T-helper 2 cell treated with Interferon-gamma antibody and Interleukin-4, amounts not matched to agents 5 μg/mL and 100 μg/mL, for 36 hours (primary cell): ENCODE results near the gene TNRC6A.
"Not testable (repeated sequence)": the region's sequence is repeated elsewhere in the genome, so short reads cannot be mapped to it uniquely, and the experiment has no call there.

ENCODE experiments used
- DNase-seq: peaks from one replicate; pipeline ENCODE4 v3.0.0; 2021; ENCODE audit warnings: low spot score
- H3K27ac Mint-ChIP-seq: one replicate; pipeline ENCODE4 v1.8.0; 2021; ENCODE audit warnings: mild to moderate bottlenecking, mixed read lengths
- H3K27me3 Mint-ChIP-seq: one replicate; pipeline ENCODE4 v1.8.0; 2021; ENCODE audit warnings: low read depth, mixed read lengths
- H3K36me3 Mint-ChIP-seq: one replicate; pipeline ENCODE4 v1.8.0; 2021; ENCODE audit warnings: low read depth, mixed read lengths
- H3K4me1 Mint-ChIP-seq: one replicate; pipeline ENCODE4 v1.8.0; 2021; ENCODE audit warnings: low read depth, mixed read lengths
- H3K4me3 Mint-ChIP-seq: one replicate; pipeline ENCODE4 v1.8.0; 2022; ENCODE audit warnings: mild to moderate bottlenecking, moderate library complexity, mixed read lengths
- H3K9me3 Mint-ChIP-seq: one replicate; pipeline ENCODE4 v1.8.0; 2021; ENCODE audit warnings: mixed read lengths

The TNRC6A gene

DNA sequence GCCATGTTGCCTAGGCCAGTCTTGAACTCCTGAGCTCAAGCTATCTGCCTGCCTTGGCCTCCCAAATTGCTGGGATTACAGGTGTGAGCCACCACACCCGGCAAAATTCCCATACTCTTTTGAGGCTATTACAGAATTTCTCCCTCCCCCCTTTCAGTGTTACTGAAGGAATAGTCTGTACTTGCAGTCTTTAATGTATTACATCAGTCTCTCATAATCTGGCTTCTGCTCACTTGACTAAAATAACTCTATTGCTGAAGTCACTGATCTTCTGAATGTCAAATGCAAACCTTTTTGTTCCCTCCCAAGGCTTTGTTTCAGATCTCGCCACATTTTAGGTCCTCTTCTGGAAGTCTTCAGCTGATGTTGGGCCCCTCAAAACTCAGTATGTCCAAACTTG lies 51.8 kb downstream of the TNRC6A start:
- Mint-ChIP-seq H3K36me3 (peaks cover 41% of the 10 kb centered on the region), H3K9me3 (no peaks in the 10 kb centered on the region), H3K4me1 (no peaks in the 10 kb centered on the region), H3K4me3 (no peak overlapping the region), H3K27me3 (no peaks in the 10 kb centered on the region), H3K27ac (peak overlapping the region; percentile 2)
- no peak for DNase-seq

DNA sequence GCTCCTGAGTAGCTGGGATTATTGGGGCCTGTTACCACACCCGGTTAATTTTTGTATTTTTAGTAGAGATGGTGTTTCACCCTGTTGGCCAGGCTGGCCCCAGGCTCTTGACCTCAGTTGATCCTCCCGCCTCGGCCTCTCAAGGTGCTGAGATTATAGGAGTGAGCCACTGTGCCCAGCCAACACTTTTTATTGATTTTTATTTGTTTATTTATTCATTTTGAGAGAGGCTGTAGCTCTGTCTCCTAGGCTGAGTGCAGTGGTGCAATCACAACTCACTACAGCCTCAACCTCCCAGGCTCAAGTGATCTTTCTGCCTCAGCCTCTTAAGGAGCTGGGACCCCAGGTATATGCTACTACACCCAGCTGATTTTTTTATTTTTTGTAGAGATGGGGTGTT lies 54.7 kb downstream of the TNRC6A start:
- Mint-ChIP-seq H3K27me3 (no peaks in the 10 kb centered on the region), H3K4me1 (no peaks in the 10 kb centered on the region), H3K9me3 (no peaks in the 10 kb centered on the region), H3K27ac (no peak overlapping the region), H3K36me3 (peaks cover 29% of the 10 kb centered on the region), H3K4me3 (no peak overlapping the region)
- DNase-seq = no peak

DNA sequence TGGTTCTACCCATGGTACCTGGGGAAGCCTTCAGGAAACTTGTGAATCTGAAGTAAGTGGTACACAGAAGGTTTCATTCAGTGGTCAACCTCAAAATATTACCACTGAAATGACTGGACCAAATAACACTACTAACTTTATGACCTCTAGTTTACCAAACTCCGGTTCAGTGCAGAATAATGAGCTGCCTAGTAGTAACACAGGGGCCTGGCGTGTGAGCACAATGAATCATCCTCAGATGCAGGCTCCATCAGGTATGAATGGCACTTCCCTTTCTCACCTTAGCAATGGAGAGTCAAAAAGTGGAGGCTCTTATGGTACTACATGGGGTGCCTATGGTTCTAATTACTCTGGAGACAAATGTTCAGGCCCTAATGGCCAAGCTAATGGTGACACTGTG lies 60.4 kb downstream of the TNRC6A start:
- peaks cover 35% of the 10 kb centered on the region for H3K36me3 Mint-ChIP-seq
- no peak for DNase-seq
- H3K4me1 Mint-ChIP-seq = no peaks in the 10 kb centered on the region
- no peak overlapping the region for H3K27ac Mint-ChIP-seq
- no peak overlapping the region for H3K4me3 Mint-ChIP-seq
- H3K9me3 Mint-ChIP-seq = no peaks in the 10 kb centered on the region
- no peaks in the 10 kb centered on the region for H3K27me3 Mint-ChIP-seq

DNA sequence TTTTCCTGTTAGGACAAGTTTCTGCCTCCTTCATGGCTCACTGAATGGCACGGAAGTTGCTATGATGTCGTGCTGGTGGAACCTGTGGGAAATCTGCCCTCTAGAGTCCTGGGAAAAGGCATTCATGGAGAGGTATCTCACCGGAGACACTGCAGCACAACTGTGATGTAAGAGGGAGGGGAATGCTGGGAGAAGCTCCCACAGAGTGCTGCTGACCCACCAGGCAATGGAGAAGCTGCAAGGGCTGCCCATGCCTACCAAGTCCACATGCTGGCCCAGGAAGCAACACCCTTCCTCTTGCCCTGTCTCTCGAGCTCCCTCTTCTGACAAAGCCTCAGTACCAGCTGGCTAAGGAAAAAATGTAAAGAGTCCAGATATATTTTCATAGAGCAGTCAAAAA lies 71.1 kb downstream of the TNRC6A start:
- DNase-seq = no peak
- Mint-ChIP-seq H3K9me3 (no peaks in the 10 kb centered on the region), H3K4me1 (no peaks in the 10 kb centered on the region), H3K27me3 (no peaks in the 10 kb centered on the region), H3K4me3 (no peak overlapping the region), H3K27ac (no peak overlapping the region), H3K36me3 (peaks cover 55% of the 10 kb centered on the region)

DNA sequence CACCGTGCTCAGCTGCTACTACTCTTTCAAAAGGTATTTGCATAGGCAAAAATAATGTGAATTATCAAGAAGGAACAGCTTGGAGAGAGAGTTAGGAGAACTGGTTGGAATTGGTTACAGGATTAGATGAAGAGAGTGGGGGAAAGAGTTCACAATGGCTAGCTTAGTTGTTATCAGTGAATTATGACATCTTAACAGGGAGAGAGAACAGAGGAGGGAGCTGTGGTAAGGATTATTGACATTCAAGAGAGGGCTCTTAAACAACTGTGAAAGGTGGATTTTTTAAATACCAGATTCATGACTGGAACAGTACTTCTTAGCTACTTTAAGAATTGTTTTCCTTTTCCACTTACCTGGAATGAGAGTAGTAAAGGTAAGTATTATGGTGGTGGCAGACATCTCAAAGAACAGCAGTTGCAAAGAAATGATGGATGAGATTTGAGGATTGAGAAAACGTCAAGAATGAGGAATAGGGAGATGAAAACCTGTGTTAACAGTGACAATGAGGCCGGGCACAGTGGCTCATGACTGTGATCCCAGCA lies 72.4 kb downstream of the TNRC6A start:
- Mint-ChIP-seq H3K27me3 (no peaks in the 10 kb centered on the region), H3K36me3 (peaks cover 61% of the 10 kb centered on the region), H3K4me1 (no peaks in the 10 kb centered on the region), H3K4me3 (no peak overlapping the region), H3K27ac (no peak overlapping the region), H3K9me3 (no peaks in the 10 kb centered on the region)
- DNase-seq = no peak

DNA sequence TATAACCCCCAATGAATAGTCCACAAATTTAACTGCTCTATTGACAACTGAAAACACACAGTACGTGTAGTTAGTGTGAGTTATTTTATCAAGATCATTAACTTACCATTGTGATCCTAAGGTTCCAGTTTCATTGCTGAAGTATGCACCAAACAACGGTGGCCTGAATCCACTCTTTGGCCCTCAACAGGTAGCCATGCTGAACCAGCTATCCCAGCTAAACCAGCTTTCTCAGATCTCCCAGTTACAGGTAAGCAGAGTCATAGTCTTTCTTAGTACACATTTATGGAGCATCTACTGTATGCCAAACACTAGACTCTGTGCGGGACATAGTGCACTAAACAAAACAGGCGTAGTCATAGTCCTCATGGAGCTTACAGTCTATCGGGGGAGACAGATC lies 76.0 kb downstream of the TNRC6A start:
- no peaks in the 10 kb centered on the region for H3K27me3 Mint-ChIP-seq
- no peaks in the 10 kb centered on the region for H3K4me1 Mint-ChIP-seq
- H3K4me3 Mint-ChIP-seq = no peak overlapping the region
- no peak for DNase-seq
- no peak overlapping the region for H3K27ac Mint-ChIP-seq
- H3K36me3 Mint-ChIP-seq = peaks cover 51% of the 10 kb centered on the region
- H3K9me3 Mint-ChIP-seq = no peaks in the 10 kb centered on the region

DNA sequence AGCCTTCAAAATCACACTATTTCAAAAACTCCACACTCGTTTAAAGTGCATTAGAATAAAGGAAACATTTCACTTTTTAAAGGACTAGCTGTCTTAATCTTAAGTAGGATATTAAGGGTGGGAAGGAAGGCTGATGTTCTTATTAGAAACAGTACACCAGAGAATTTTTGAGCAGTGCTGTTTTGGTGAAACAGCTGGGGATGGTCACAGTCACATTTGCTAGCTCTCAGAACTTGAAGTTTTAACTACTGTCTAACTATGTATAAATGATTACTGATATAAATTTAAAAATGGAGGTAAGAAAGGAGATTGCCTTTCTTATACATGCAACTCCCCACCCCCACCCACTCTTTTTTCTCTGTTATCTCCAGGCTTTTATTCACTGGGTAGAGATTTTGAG lies 77.8 kb downstream of the TNRC6A start:
- no peak overlapping the region for H3K27ac Mint-ChIP-seq
- DNase-seq = no peak
- H3K36me3 Mint-ChIP-seq = peaks cover 53% of the 10 kb centered on the region

DNA sequence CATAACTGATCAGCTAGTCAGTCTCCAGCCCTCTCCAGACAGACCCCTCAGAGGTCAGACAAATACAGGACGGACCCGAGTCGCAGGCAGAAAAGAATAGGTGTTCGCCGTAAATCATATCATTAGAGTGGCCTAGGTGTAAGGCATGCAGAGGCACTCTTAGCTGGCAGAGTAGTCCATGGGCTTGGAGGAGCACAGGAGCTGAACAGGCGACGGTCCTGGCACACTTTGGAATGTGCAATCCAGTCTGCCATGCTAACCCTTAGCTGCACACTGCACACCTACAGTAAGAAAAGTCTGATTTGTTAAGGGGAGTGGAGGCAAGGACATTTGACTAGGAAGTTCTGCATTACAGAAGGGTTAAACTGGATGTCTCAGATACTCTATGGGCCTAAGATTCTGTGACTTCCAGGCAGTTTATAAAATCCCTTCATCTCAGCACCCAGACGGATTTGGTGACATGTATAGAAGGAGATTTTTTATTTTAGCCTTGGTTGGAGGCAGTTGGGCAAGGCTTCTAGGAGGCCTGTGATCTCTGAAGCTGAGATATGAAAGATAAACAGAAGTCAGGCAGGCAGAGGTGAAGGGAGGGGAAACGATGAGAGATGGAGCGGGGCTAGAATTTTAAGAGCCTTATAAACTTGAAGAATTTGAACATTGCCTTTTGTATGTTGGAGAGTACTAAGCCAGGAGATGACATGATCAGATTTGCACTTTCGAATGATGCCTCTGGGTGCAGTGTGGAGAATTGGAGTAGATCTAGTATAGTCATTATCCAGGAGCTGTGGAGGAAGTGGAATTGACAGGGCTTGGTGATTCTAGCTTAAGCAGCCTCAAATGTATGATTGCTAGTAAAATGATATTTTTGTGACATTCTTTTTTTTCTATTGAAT lies 81.7 kb downstream of the TNRC6A start:
- Mint-ChIP-seq H3K27me3 (no peaks in the 10 kb centered on the region), H3K27ac (no peak overlapping the region), H3K36me3 (peaks cover 53% of the 10 kb centered on the region), H3K4me3 (no peak overlapping the region), H3K9me3 (no peaks in the 10 kb centered on the region), H3K4me1 (no peaks in the 10 kb centered on the region)
- DNase-seq = no peak

More for the DNA sequence above, 77.8 kb downstream of the TNRC6A start:
- Mint-ChIP-seq H3K4me3 (no peak overlapping the region), H3K9me3 (no peaks in the 10 kb centered on the region), H3K27me3 (no peaks in the 10 kb centered on the region), H3K4me1 (no peaks in the 10 kb centered on the region)

DNA sequence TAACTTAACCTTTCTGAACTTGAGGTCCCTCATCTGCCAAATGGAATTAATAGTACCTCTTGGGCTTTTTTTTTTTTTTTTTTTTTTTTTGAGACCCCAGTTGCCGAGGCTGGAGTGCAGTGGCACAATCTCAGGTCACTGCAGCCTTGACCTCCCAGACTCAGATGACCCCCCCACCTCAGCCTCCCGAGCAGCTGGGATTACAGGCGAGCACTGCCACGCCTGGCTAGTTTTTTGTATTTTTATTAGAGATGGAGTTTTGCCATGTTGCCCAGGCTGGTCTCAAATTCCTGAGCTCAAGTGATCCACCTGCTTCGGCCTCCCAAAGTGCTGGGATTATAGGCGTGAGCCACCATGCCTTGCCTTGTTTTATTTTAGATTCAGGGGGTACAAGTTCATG lies 83.4 kb downstream of the TNRC6A start:
- H3K27ac Mint-ChIP-seq, H3K9me3 Mint-ChIP-seq, H3K27me3 Mint-ChIP-seq, H3K4me3 Mint-ChIP-seq, H3K4me1 Mint-ChIP-seq, DNase-seq: not testable (repeated sequence)
- peaks cover 47% of the 10 kb centered on the region for H3K36me3 Mint-ChIP-seq

DNA sequence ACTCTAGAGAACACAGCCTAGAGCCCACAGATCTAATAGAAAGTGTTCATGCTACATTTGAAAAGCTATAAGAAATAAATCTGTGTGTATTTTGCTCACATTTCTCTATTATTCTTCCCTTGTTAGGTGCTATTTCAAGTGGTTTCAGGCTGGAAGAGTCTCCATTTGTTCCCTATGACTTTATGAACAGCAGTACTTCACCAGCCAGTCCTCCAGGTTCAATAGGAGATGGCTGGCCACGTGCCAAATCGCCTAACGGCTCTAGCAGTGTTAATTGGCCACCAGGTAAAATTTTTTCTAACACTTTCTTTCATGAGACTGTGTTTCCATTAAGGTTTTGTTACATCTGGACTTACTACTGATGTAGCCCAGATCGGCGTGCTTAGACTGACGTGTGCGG lies 85.6 kb downstream of the TNRC6A start:
- H3K4me1 Mint-ChIP-seq = no peaks in the 10 kb centered on the region

DNA sequence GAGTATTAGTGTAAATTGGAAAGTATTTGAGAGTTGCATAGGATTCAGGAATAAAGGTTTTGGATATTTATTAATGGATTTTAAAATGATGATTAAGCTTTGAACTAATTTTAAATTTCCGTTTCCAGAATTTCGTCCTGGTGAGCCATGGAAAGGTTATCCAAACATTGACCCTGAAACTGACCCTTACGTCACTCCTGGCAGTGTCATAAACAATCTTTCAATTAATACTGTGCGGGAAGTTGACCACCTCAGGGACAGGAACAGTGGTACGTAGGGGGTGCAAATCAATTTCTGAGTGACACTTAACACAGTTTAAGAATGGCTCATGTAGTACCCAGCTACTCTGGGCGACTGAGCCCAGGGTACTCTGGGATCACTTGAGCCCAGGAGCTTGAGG lies 87.2 kb downstream of the TNRC6A start:
- H3K27ac Mint-ChIP-seq = no peak overlapping the region
- no peaks in the 10 kb centered on the region for H3K27me3 Mint-ChIP-seq
- H3K4me1 Mint-ChIP-seq = no peaks in the 10 kb centered on the region
- no peaks in the 10 kb centered on the region for H3K9me3 Mint-ChIP-seq
- H3K4me3 Mint-ChIP-seq = no peak overlapping the region
- H3K36me3 Mint-ChIP-seq = peaks cover 49% of the 10 kb centered on the region
- no peak for DNase-seq

More for the DNA sequence above, 85.6 kb downstream of the TNRC6A start:
- no peak for DNase-seq
- Mint-ChIP-seq H3K4me3 (no peak overlapping the region), H3K27me3 (no peaks in the 10 kb centered on the region), H3K27ac (no peak overlapping the region), H3K9me3 (no peaks in the 10 kb centered on the region), H3K36me3 (peaks cover 54% of the 10 kb centered on the region)

DNA sequence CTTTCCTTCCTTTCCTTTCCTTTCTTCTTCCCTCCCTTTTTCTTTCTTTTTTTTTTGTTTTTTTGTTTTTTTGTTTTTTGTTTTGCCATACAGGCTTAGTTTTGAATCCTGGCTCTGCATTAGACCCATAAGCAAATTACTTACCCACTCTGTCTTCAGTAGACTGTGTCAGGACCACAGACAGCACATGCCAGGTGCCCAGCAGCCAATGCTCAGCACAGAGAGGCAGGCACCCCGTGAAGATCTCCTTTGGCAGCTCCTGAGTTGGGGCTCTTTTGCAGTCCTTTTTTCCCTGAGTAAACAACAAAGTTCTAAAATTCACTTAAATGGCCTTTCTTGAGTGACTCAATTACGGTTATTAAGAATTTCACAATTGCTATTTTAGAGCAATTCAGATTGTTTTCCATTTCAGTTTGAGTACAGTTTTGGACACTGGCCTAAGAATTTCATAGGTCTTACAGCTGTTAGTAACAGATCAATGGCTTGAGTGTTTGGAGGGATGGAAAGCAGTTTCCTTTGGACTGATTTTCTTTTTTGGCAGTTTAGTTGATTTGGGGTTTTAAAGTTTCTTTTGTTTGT lies 90.1 kb downstream of the TNRC6A start:
- Mint-ChIP-seq H3K27me3 (no peaks in the 10 kb centered on the region), H3K4me1 (no peaks in the 10 kb centered on the region), H3K9me3 (no peaks in the 10 kb centered on the region), H3K36me3 (peaks cover 54% of the 10 kb centered on the region), H3K4me3 (no peak overlapping the region), H3K27ac (no peak overlapping the region)
- DNase-seq = no peak

DNA sequence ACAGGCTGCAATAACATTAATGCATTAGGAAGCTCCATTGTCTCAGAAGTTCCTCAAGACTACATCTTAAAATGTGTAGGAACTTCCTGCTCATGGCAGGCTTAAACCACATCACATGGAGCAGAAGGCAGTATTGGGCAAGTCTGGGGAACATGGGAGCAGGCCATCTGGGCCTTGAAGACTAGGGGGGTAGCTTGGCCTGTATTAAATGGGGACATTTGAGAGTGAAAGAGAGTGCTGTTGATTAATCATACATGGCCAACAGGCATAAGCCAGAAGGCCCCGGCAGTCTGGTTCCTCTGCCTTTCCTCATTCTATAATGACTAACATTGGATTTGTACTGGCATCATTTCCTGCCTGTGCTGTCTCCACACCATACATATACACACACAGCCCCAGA lies 91.1 kb downstream of the TNRC6A start:
- H3K27me3 Mint-ChIP-seq = no peaks in the 10 kb centered on the region
- H3K27ac Mint-ChIP-seq = no peak overlapping the region
- H3K4me1 Mint-ChIP-seq = no peaks in the 10 kb centered on the region
- no peaks in the 10 kb centered on the region for H3K9me3 Mint-ChIP-seq
- H3K4me3 Mint-ChIP-seq = no peak overlapping the region
- peaks cover 46% of the 10 kb centered on the region for H3K36me3 Mint-ChIP-seq
- no peak for DNase-seq

DNA sequence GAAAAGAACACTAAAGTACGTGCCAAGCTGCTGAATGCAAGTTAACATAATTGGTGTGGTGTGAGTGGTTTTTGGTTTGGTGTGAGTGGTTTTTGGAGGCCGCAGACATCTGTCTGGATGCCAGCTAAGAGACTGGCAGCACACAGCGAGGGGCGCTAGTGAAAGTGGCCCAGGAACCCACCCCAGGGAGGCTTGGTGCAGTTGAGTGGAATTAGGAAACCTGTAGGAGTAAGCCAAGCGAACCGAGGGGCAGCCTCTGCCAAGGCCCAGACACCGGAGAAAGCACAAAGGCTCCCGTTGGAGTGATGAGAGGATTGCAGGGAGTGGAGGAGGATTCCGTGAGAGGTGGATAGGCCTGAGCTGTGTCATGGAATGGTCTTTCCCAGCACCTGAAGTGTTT lies 91.7 kb downstream of the TNRC6A start:
- Mint-ChIP-seq H3K9me3 (no peaks in the 10 kb centered on the region), H3K27me3 (no peaks in the 10 kb centered on the region), H3K4me1 (no peaks in the 10 kb centered on the region), H3K4me3 (no peak overlapping the region), H3K27ac (no peak overlapping the region), H3K36me3 (peaks cover 50% of the 10 kb centered on the region)
- no peak for DNase-seq
